Measurements from ENCODE around the gene INSIG1.

DNA sequence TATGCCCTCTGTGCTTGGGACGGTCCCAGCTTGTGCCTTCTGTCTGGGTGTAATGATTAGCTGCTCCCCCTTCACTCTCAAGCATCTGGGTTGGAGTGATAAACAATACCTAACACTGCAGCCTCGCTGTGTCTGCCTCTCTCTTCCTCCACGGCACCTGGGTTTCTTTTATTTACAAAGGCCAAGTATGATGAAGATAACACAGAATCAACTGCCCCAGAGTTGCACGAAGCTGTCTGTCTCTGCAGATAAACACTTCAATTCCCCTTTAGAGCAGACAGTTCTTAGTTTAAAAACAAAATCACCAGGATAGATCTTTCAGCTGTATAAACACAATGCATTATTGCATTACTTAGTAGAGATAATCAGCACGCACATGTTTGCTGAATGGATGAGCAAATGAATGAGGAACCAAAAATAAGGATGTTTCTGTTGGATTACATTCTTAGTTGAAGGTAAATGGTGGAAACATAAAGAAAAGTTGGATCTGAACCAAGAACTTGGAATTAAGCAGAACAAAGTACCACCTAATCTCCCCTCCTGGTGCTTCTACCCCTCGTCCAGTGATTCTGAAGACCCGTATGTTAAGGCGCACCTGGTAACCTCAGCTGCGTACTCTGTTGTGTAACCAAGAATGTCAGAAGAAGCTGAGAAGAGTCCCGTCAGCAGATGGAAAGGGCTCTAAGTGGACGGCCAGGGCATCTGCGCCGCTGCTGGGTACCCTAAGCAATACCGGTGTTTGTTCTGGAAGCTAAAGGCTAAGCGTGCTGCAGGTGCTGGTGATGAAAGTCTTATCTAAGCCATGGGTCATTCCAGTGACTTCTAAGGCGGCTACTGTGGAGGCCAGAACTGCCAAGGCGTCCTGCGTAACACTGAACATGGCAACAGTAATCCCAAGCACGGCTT lies 26.6 kb downstream of the INSIG1 start:
- TF ChIP-seq, protein P1, sequence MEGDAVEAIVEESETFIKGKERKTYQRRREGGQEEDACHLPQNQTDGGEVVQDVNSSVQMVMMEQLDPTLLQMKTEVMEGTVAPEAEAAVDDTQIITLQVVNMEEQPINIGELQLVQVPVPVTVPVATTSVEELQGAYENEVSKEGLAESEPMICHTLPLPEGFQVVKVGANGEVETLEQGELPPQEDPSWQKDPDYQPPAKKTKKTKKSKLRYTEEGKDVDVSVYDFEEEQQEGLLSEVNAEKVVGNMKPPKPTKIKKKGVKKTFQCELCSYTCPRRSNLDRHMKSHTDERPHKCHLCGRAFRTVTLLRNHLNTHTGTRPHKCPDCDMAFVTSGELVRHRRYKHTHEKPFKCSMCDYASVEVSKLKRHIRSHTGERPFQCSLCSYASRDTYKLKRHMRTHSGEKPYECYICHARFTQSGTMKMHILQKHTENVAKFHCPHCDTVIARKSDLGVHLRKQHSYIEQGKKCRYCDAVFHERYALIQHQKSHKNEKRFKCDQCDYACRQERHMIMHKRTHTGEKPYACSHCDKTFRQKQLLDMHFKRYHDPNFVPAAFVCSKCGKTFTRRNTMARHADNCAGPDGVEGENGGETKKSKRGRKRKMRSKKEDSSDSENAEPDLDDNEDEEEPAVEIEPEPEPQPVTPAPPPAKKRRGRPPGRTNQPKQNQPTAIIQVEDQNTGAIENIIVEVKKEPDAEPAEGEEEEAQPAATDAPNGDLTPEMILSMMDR (conservative IDR thresholded peaks at IDR 0.05; ENCODE audit: low read depth, low read length) = no peak
- no peak for TF ChIP-seq EZH2 (IDR thresholded peaks at IDR 0.05; ENCODE audit: borderline replicate concordance, low read depth, low read length, poor library complexity, severe bottlenecking)
